HepG2 (cell line): ENCODE measurements around the gene PCSK1. TPM values are rescaled to one million over a fixed set of nuclear protein-coding genes. Genes with fewer than 3 reads are reported as not detected.

Experiments used
- ATAC-seq: fragments of 200-7000 bp; cut with Tn5 transposase; 3 replicates; pipeline ENCODE4 v1.9.1; 2020; ENCODE audit warnings: mild to moderate bottlenecking, moderate library complexity
- BruUV-seq: library from RNA; stranded (reverse); fragments of 400-500 nt; replicated peaks from 2 replicates; lab custom pipeline; 2021; lab: Mats Ljungman, UMichigan
- CTCF ChIA-PET: fragments of 300-600 bp; formaldehyde crosslinking; extraction: SDS; loops from one replicate; lab custom pipeline; 2021; ENCODE audit warnings: low total read pairs, inconsistent platforms, low intra/inter-chr PET ratio; lab: Yijun Ruan, JAX
- POLR2A ChIA-PET: fragments of 350-600 bp; sonication (Branson Sonifier 250); formaldehyde crosslinking; loops from one replicate; lab custom pipeline; 2020; ENCODE audit warnings: antibody characterized with exemption, inconsistent platforms; lab: Yijun Ruan, JAX
- DNase-seq: peaks from one replicate; pipeline ENCODE4 v3.0.0-alpha.2; 2015; ENCODE audit warnings: low spot score
- FAIRE-seq: peaks from 3 replicates; lab custom pipeline; 2011; peaks lifted over from hg19 to GRCh38; lab: Jason Lieb, UNC
- H2AFZ ChIP-seq: one replicate; pipeline ENCODE4 v1.6.1; 2011; ENCODE audit warnings: low read length, inconsistent platforms
- H3K27ac ChIP-seq: fragments of 300-600 bp; 3 replicates; pipeline ENCODE4 v1.8.0; 2011; ENCODE audit warnings: mixed run types, mild to moderate bottlenecking, mixed read lengths, low read length, inconsistent platforms; ENCODE audit not compliant: insufficient read depth; ENCODE audit errors: extremely low read length
- H3K27me3 ChIP-seq, 2 experiments: fragments of 200-600 bp in 1 of 2; 2 replicates in 1 of 2; 3 replicates in 1 of 2; pipeline versions ENCODE4 v1.6.0 to v1.8.0; 2011; ENCODE audit warnings: low read length in 2 of 2, mild to moderate bottlenecking in 2 of 2, moderate library complexity in 2 of 2, inconsistent platforms in 1 of 2; ENCODE audit not compliant: insufficient read depth in 2 of 2, control insufficient read depth in 1 of 2
- H3K36me3 ChIP-seq, 2 experiments: fragments of 200-600 bp in 1 of 2; replicated peaks in 1 of 2; 2 replicates in 1 of 2; 3 replicates in 1 of 2; pipeline versions ENCODE4 v1.5.1 to v1.8.0; 2011; ENCODE audit warnings: low read length in 2 of 2, inconsistent platforms in 1 of 2; ENCODE audit not compliant: insufficient read depth in 2 of 2, control insufficient read depth in 1 of 2
- H3K4me1 ChIP-seq: 2 replicates; pipeline ENCODE4 v1.5.1; 2012; ENCODE audit warnings: low read length, inconsistent platforms; ENCODE audit not compliant: insufficient read depth
- H3K4me2 ChIP-seq: 2 replicates; pipeline ENCODE4 v1.6.0; 2011; ENCODE audit warnings: low read depth, low read length, inconsistent platforms
- H3K4me3 ChIP-seq, 3 experiments: fragments of 200-600 bp in 1 of 3; sonication (generic), shearing (Covaris generic) in 1 of 3; replicated peaks in 1 of 3; 2 replicates each; pipeline ENCODE4 v1.5.1; 2011 to 2016; ENCODE audit warnings: low read length in 3 of 3, inconsistent platforms in 2 of 3, low read depth in 2 of 3, mild to moderate bottlenecking in 2 of 3, control low read depth in 1 of 3, mixed read lengths in 1 of 3; ENCODE audit not compliant: insufficient read depth in 1 of 3
- H3K79me2 ChIP-seq: one replicate; pipeline ENCODE4 v1.6.1; 2011; ENCODE audit warnings: low read length, inconsistent platforms; ENCODE audit not compliant: insufficient read depth
- H3K9ac ChIP-seq: 2 replicates; pipeline ENCODE4 v1.6.0; 2011; ENCODE audit warnings: mild to moderate bottlenecking, low read depth, low read length, inconsistent platforms; ENCODE audit not compliant: insufficient read depth
- H3K9me3 ChIP-seq: 2 replicates; pipeline ENCODE4 v1.5.1; 2012; ENCODE audit warnings: mild to moderate bottlenecking, low read length
- H4K20me1 ChIP-seq: 2 replicates; pipeline ENCODE4 v1.6.0; 2011; ENCODE audit warnings: inconsistent platforms, mild to moderate bottlenecking, low read length, moderate library complexity; ENCODE audit not compliant: insufficient read depth
- NR2C2 ChIP-seq: sonication (generic); formaldehyde crosslinking; IDR thresholded peaks from 2 replicates; pipeline ENCODE4 v1.4.0; 2020; ENCODE audit warnings: missing genetic modification reagents, mild to moderate bottlenecking, moderate library complexity, borderline replicate concordance
- ZNF567 ChIP-seq: sonication (generic); formaldehyde crosslinking; IDR thresholded peaks from 2 replicates; pipeline ENCODE4 v1.8.1; 2023; ENCODE audit warnings: mild to moderate bottlenecking, missing genetic modification reagents, borderline replicate concordance
- ZUFSP ChIP-seq: sonication (generic); formaldehyde crosslinking; IDR thresholded peaks from 2 replicates; pipeline ENCODE4 v1.9.0; 2021; ENCODE audit warnings: missing genetic modification reagents, mild to moderate bottlenecking, borderline replicate concordance
- WGBS: methylation state at CpG from one replicate; pipeline ENCODE4 v1.1.6; 2017; ENCODE audit warnings: low lambda C conversion rate; 5-methylcytosine and 5-hydroxymethylcytosine counted together
- in situ Hi-C: cut with HindIII; loops from 2 replicates; pipeline ENCODE4 v1.10.0; 2017; ENCODE audit warnings: low pct_unique_long_range_greater_than_20kb; ENCODE audit not compliant: extremely low pct_ligation_motif_present
- intact Hi-C: fragments of 100-400 bp; cut with micrococcal nuclease; formaldehyde crosslinking; loops from one replicate; pipeline ENCODE4 v1.10.0; 2022; ENCODE audit not compliant: unreplicated experiment
- polyA plus RNA-seq, 8 experiments: library from polyadenylated mRNA; depleted of rRNA in 3 of 8; stranded (reverse) in 7 of 8; unstranded in 1 of 8; fragments of >200 nt; fragmentation: Illumina TruSeq in 4 of 8; extraction: Trizol in 4 of 8; gene quantifications; 2 replicates each; pipeline versions ENCODE4 v1.2.1 to v1.2.3, GENCODE V29; 2011 to 2016; ENCODE audit warnings: low read depth in 4 of 8, missing spikeins in 1 of 8, mixed read lengths in 1 of 8; ENCODE audit not compliant: insufficient read depth in 1 of 8
- total RNA-seq, 5 experiments: library from RNA; depleted of rRNA; stranded (reverse); fragments of >200 nt; fragmentation: Illumina TruSeq; extraction: Trizol; gene quantifications; 2 replicates each; pipeline ENCODE4 v1.2.3, GENCODE V29; 2016; ENCODE audit warnings: low read depth in 1 of 5

Gene PCSK1
- total and polyA plus RNA-seq, 2 of the 13 experiments (the other 11 are each of a cell fraction or from before 2014, with no cell fraction given) = not detected

GRCh38 chr5:96478983-96479382 lies 45.9 kb upstream of the PCSK1 start:
- ChIA-PET POLR2A (no interaction called here), CTCF (no interaction called here)
- Histone ChIP-seq H3K36me3 (no peaks in the 10 kb centered on the region), H3K9me3 (no peaks in the 10 kb centered on the region), H3K9ac (no peak overlapping the region), H3K27ac (no peak overlapping the region), H4K20me1 (no peaks in the 10 kb centered on the region; the same call in 1 of the 2 replicates), H3K4me2 (no peak overlapping the region), H3K27me3 (no peaks in the 10 kb centered on the region), H3K4me3 (no peak overlapping the region), H3K4me1 (no peaks in the 10 kb centered on the region), H2AFZ (no peak overlapping the region), H3K79me2 (no peaks in the 10 kb centered on the region)
- no peak for DNase-seq
- ATAC-seq = no peak
- in situ Hi-C loops (no loop called here), intact Hi-C loops (no loop called here)
- BruUV-seq = no TSS peak
- TF ChIP-seq ZNF567 (CRISPR knock-in tag) = no peak
- FAIRE-seq = no peak
- 0% methylated on average over 1 of the region's 1 CpG for WGBS

DNA sequence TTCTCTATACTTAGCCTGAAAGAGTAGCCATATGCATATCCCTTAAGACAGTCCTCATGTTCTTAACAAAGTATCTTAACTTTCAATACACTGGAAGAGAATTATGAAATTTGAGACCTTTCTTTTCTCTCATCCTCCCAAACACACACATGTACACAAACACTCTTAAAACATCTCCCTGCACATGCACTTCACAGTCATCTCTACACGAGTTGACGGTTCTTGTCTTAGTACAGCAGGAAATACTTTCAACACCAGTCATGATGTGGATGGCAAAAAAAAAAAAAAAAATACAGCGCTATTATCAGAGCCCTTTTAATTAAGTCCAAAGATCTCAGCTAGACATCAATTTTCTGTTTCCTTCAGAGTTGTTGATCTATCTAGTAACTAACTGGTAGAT lies 43.6 kb upstream of the PCSK1 start:
- TF ChIP-seq ZUFSP (CRISPR knock-in tag) = no peak
- TF ChIP-seq NR2C2 = no peak

More for the DNA sequence above, 43.6 kb upstream of the PCSK1 start:
- WGBS = 42% methylated on average over 3 of the region's 3 CpGs
- no TSS peak for BruUV-seq
- Histone ChIP-seq H3K9me3 (no peaks in the 10 kb centered on the region), H2AFZ (no peak overlapping the region), H3K36me3 (no peaks in the 10 kb centered on the region), H3K27ac (no peak overlapping the region), H3K4me2 (no peak overlapping the region), H3K27me3 (no peaks in the 10 kb centered on the region), H3K9ac (no peak overlapping the region), H3K4me1 (no peaks in the 10 kb centered on the region), H3K79me2 (no peaks in the 10 kb centered on the region), H3K4me3 (no peak overlapping the region), H4K20me1 (no peaks in the 10 kb centered on the region; the same call in 1 of the 2 replicates)
- DNase-seq (no peak), FAIRE-seq (no peak), ATAC-seq (no peak)
- in situ Hi-C loops (no loop called here), intact Hi-C loops (no loop called here)
- ChIA-PET POLR2A (no interaction called here), CTCF (no interaction called here)
